PC-9 (cell line): ENCODE results near the gene CAMTA1.

Experiments used
- CTCF ChIP-seq: fragments of 200-600 bp; sonication (generic); conservative IDR thresholded peaks from 2 replicates; pipeline ENCODE4 v1.6.1; 2017; ENCODE audit warnings: mixed run types, antibody characterized with exemption, mild to moderate bottlenecking, moderate library complexity
- EZH2 ChIP-seq: fragments of 200-600 bp; sonication (generic); IDR thresholded peaks from 2 replicates; pipeline ENCODE4 v1.8.0; 2017; ENCODE audit warnings: antibody characterized with exemption, low read depth

- TF ChIP-seq EZH2, result no peak
- TF ChIP-seq CTCF, result no peak
These were observed 74.4 kb downstream of the CAMTA1 start for GRCh38 chr1:6859415-6860343.
